KOPT-K1 (cell line): Measurements from ENCODE around the gene PABPC1L.

ENCODE experiments used
- H3K27ac ChIP-seq: fragments of 200-600 bp; sonication (generic); 2 replicates; pipeline ENCODE4 v1.5.1; 2016; ENCODE audit warnings: antibody characterized with exemption, mild to moderate bottlenecking, low read depth, low read length; ENCODE audit not compliant: poor library complexity, severe bottlenecking
- H3K36me3 ChIP-seq: fragments of 200-600 bp; sonication (generic); 2 replicates; pipeline ENCODE4 v1.5.1; 2017; ENCODE audit warnings: antibody characterized with exemption, mild to moderate bottlenecking, low read length, moderate library complexity; ENCODE audit not compliant: insufficient read depth
- H3K9me3 ChIP-seq: fragments of 200-600 bp; sonication (generic); 2 replicates; pipeline ENCODE4 v1.5.1; 2017; ENCODE audit warnings: antibody characterized with exemption, low read length, mild to moderate bottlenecking; ENCODE audit not compliant: insufficient read depth, poor library complexity, severe bottlenecking

Gene PABPC1L

GRCh38 chr20:44963325-44964215 is 53.7 kb downstream of the PABPC1L start:
- H3K36me3 ChIP-seq: peaks cover 3% of the 10 kb centered on the region
- no peak overlapping the region for H3K27ac ChIP-seq
- no peaks in the 10 kb centered on the region for H3K9me3 ChIP-seq

- Histone ChIP-seq H3K9me3 (no peaks in the 10 kb centered on the region), H3K27ac (peak overlapping the region; percentile 79), H3K36me3 (no peaks in the 10 kb centered on the region)
These were observed 55.8 kb downstream of the PABPC1L start for GRCh38 chr20:44965651-44966029.

GRCh38 chr20:44966030-44966961 is 56.4 kb downstream of the PABPC1L start, which contains the start of gene STK4:
TSS of gene STK4 (plus strand) at chr20:44966512. CDS start at chr20:44966569, 57 bp downstream.
- no peaks in the 10 kb centered on the region for H3K9me3 ChIP-seq
- no peaks in the 10 kb centered on the region for H3K36me3 ChIP-seq
- H3K27ac ChIP-seq: peak within 1 kb of the TSS; percentile 79

GRCh38 chr20:44967207-44967807 is 57.4 kb downstream of the PABPC1L start:
- Histone ChIP-seq H3K9me3 (no peaks in the 10 kb centered on the region), H3K36me3 (peaks cover 5% of the 10 kb centered on the region), H3K27ac (peak overlapping the region; percentile 79)

- peak overlapping the region; percentile 79 for H3K27ac ChIP-seq
- H3K36me3 ChIP-seq: peaks cover 25% of the 10 kb centered on the region
- H3K9me3 ChIP-seq: no peaks in the 10 kb centered on the region
These were observed 59.5 kb downstream of the PABPC1L start for GRCh38 chr20:44969300-44969894.

GRCh38 chr20:44970243-44970757 is 60.4 kb downstream of the PABPC1L start:
- Histone ChIP-seq H3K27ac (peak overlapping the region; percentile 38), H3K36me3 (peaks cover 34% of the 10 kb centered on the region)

GRCh38 chr20:44973053-44973452 is 63.2 kb downstream of the PABPC1L start:
- no peaks in the 10 kb centered on the region for H3K9me3 ChIP-seq
- H3K36me3 ChIP-seq: peaks cover 62% of the 10 kb centered on the region
- H3K27ac ChIP-seq: no peak overlapping the region

More at GRCh38 chr20:44970243-44970757, 60.4 kb downstream of the PABPC1L start:
- H3K9me3 ChIP-seq: no peaks in the 10 kb centered on the region

GRCh38 chr20:44976698-44977097 is 66.8 kb downstream of the PABPC1L start:
- Histone ChIP-seq H3K9me3 (no peaks in the 10 kb centered on the region), H3K36me3 (peaks cover 94% of the 10 kb centered on the region), H3K27ac (no peak overlapping the region)

GRCh38 chr20:44979090-44979621 is 69.3 kb downstream of the PABPC1L start:
- Histone ChIP-seq H3K36me3 (peaks cover 94% of the 10 kb centered on the region), H3K27ac (peak overlapping the region; percentile 58), H3K9me3 (no peaks in the 10 kb centered on the region)

GRCh38 chr20:44981736-44982406 is 72.0 kb downstream of the PABPC1L start:
- Histone ChIP-seq H3K9me3 (no peaks in the 10 kb centered on the region), H3K36me3 (peaks cover 94% of the 10 kb centered on the region), H3K27ac (no peak overlapping the region)

- H3K9me3 ChIP-seq: no peaks in the 10 kb centered on the region
- peaks cover 94% of the 10 kb centered on the region for H3K36me3 ChIP-seq
- no peak overlapping the region for H3K27ac ChIP-seq
These were observed 73.3 kb downstream of the PABPC1L start for GRCh38 chr20:44983093-44983674.

GRCh38 chr20:44988631-44989171 is 78.8 kb downstream of the PABPC1L start:
- no peak overlapping the region for H3K27ac ChIP-seq
- peaks cover 91% of the 10 kb centered on the region for H3K36me3 ChIP-seq
- H3K9me3 ChIP-seq: no peaks in the 10 kb centered on the region
